OCI-LY7 (cell line): ENCODE measurements around the gene GNL3L.
"Not testable (repeated sequence)": the region's sequence is repeated elsewhere in the genome, so short reads cannot be mapped to it uniquely, and the experiment has no call there.

ENCODE experiments used
- EZH2phosphoT487 ChIP-seq: fragments of 200-600 bp; sonication (generic); IDR thresholded peaks from 2 replicates; pipeline ENCODE4 v1.6.1; 2018; ENCODE audit warnings: low read depth, borderline replicate concordance, mild to moderate bottlenecking, mixed run types, antibody characterized with exemption, low read length, moderate library complexity, mixed read lengths
- TF ChIP-seq, protein P1 (sequence below): fragments of 200-600 bp; sonication (generic); conservative IDR thresholded peaks from 2 replicates; pipeline ENCODE4 v1.5.1; 2014; ENCODE audit warnings: mild to moderate bottlenecking, antibody characterized with exemption, low read length, moderate library complexity, mixed read lengths

GRCh38 chrX:54572641-54573040 is 42.6 kb downstream of the GNL3L start:
- TF ChIP-seq, protein P1, sequence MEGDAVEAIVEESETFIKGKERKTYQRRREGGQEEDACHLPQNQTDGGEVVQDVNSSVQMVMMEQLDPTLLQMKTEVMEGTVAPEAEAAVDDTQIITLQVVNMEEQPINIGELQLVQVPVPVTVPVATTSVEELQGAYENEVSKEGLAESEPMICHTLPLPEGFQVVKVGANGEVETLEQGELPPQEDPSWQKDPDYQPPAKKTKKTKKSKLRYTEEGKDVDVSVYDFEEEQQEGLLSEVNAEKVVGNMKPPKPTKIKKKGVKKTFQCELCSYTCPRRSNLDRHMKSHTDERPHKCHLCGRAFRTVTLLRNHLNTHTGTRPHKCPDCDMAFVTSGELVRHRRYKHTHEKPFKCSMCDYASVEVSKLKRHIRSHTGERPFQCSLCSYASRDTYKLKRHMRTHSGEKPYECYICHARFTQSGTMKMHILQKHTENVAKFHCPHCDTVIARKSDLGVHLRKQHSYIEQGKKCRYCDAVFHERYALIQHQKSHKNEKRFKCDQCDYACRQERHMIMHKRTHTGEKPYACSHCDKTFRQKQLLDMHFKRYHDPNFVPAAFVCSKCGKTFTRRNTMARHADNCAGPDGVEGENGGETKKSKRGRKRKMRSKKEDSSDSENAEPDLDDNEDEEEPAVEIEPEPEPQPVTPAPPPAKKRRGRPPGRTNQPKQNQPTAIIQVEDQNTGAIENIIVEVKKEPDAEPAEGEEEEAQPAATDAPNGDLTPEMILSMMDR, result not testable (repeated sequence)
- TF ChIP-seq EZH2phosphoT487, result not testable (repeated sequence)
